ENCODE data around the gene BICD1.

DNA sequence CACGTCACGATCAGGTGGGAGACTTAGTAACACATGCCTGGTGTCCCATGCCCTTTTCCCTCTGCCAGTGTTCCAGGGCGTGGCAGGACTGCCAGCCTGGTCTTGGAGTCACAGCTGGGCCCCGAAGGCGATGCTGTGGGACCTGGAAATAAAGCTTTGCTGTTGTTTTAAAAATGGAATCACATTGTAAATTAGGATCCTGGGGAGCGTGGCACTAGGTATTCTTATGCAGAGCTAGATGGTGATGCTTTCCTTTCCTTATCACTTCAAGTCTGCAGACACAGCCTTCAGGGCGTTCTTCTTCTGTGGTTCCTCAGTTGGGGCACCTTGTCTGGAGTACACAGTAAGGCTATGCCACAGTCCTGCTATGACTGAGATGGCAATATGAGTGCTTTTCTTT, 64.6 kb downstream of the BICD1 start:
- TF ChIP-seq GATA3 (IDR thresholded peaks at IDR 0.05; ENCODE audit: low read depth, low read length) (no peak), GATA2 (IDR thresholded peaks at IDR 0.05; ENCODE audit: low read depth, low read length) (no peak)
